Amniotic epithelial cell (primary cell): ENCODE results near the gene CCN2.
A peak's percentile ranks its signal among the peaks of the same experiment; 100 is the strongest.
"Not testable (repeated sequence)": the region's sequence is repeated elsewhere in the genome, so short reads cannot be mapped to it uniquely, and the experiment has no call there.

Source experiments
- DNase-seq: peaks from one replicate; pipeline ENCODE4 v3.0.0-alpha.2; 2010; ENCODE audit warnings: low read depth

Gene CCN2

GRCh38 chr6:131909408-131910218 is 41.6 kb downstream of the CCN2 start:
- DNase-seq, result peak; percentile 62

GRCh38 chr6:131908787-131909186 is 42.4 kb downstream of the CCN2 start:
- not testable (repeated sequence) for DNase-seq

DNA sequence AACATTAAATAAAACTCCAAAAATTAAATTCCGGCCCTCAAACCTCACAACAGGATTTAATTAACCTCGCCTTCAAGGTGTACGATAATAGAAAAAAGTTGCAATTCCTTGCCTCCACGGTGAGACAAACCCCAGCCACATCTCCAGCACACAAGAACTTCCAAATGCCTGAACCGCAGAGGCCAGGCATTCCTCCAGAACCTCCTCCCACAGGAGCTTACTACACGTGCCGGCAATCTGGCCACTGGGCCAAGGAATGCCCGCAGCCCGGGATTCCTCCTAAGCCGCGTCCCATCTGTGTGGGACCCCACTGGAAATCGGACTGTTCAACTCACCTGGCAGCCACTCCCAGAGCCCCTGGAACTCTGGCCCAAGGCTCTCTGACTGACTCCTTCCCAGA is 47.4 kb downstream of the CCN2 start:
- peak; percentile 19 for DNase-seq

GRCh38 chr6:131901326-131901873 is 49.8 kb downstream of the CCN2 start:
- not testable (repeated sequence) for DNase-seq

- no peak for DNase-seq
Observed at GRCh38 chr6:131900231-131900630, 50.9 kb downstream of the CCN2 start.

DNA sequence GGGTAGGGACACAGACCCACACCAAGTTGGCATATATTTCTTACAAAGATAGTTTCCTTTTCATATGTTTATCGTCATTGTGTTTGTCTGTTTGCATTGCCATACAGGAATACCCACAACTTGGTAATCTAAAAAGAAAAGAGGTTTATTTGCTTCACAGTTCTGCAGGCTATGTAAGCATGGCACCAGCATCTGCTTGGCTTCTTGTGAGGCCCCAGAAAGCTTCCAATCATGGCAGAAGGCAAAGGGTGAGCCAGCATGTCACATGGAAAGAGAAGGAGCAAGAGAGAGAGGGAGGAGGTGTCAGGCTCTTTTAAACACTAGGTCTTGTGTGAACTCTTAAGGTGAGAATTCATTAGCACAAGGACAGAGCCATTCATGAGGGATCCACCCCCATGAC is 52.5 kb downstream of the CCN2 start:
- no peak for DNase-seq
